ENCODE measurements around the gene TMEM169. TPM values are rescaled to one million over a fixed set of nuclear protein-coding genes. Genes with fewer than 3 reads are reported as not detected.

Gene TMEM169
- total RNA-seq, 4 donors from 2014 or later, result 0.09 to 0.29 (median 0.19) TPM; not detected in 1

- TF ChIP-seq CTCF (IDR thresholded peaks at IDR 0.05), result no peak
- TF ChIP-seq POLR2A (IDR thresholded peaks at IDR 0.05), result no peak
- intact Hi-C loops (cut with DNase I), result no loop called here
- no peak overlapping the region for H3K4me3 ChIP-seq
These were observed 64.9 kb downstream of the TMEM169 start for GRCh38 chr2:216146573-216146972.

GRCh38 chr2:216147172-216148131 lies 65.7 kb downstream of the TMEM169 start:
- no peak for DNase-seq
- H3K9me3 ChIP-seq, result no peaks in the 10 kb centered on the region
- TF ChIP-seq POLR2A (IDR thresholded peaks at IDR 0.05) (no peak), CTCF (IDR thresholded peaks at IDR 0.05) (no peak)
- no peak overlapping the region for H3K4me3 ChIP-seq
- WGBS, 2 donors, result 91 to 96% methylated on average over 5 of the region's 5 CpGs
- no peaks in the 10 kb centered on the region for H3K4me1 ChIP-seq
- no peak overlapping the region for H3K27ac ChIP-seq
- no peaks in the 10 kb centered on the region for H3K27me3 ChIP-seq
- intact Hi-C loops (cut with DNase I), result no loop called here
- H3K36me3 ChIP-seq, result peaks cover 0 to 100% (median 19%) of the 10 kb centered on the region in 3 donors

More at GRCh38 chr2:216146573-216146972, 64.9 kb downstream of the TMEM169 start:
- H3K9me3 ChIP-seq, result no peaks in the 10 kb centered on the region
- peaks cover 0 to 100% (median 28%) of the 10 kb centered on the region in 3 donors for H3K36me3 ChIP-seq
- no peaks in the 10 kb centered on the region for H3K27me3 ChIP-seq
- 85 to 96% methylated on average over 1 to 4 of the region's 4 CpGs for WGBS, 2 donors
- no peak for DNase-seq
- no peak overlapping the region for H3K27ac ChIP-seq
- no peaks in the 10 kb centered on the region for H3K4me1 ChIP-seq

GRCh38 chr2:216148983-216149382 lies 67.3 kb downstream of the TMEM169 start:
- no peak for TF ChIP-seq CTCF (IDR thresholded peaks at IDR 0.05)
- no peak for TF ChIP-seq POLR2A (IDR thresholded peaks at IDR 0.05)
- intact Hi-C loops (cut with DNase I), result no loop called here
- DNase-seq, result no peak

GRCh38 chr2:216149741-216150140 lies 68.0 kb downstream of the TMEM169 start:
- 65 to 69% methylated on average over 5 of the region's 5 CpGs for WGBS, 2 donors
- intact Hi-C loops (cut with DNase I), result no loop called here

More at GRCh38 chr2:216148983-216149382, 67.3 kb downstream of the TMEM169 start:
- H3K4me3 ChIP-seq, result no peak overlapping the region
- peaks cover 0 to 100% (median 18%) of the 10 kb centered on the region in 3 donors for H3K36me3 ChIP-seq
- no peaks in the 10 kb centered on the region for H3K9me3 ChIP-seq
- no peaks in the 10 kb centered on the region for H3K4me1 ChIP-seq
- WGBS, 2 donors, result 88 to 96% methylated on average over 4 of the region's 4 CpGs
- no peak overlapping the region for H3K27ac ChIP-seq
- H3K27me3 ChIP-seq, result no peaks in the 10 kb centered on the region

More at GRCh38 chr2:216149741-216150140, 68.0 kb downstream of the TMEM169 start:
- Histone ChIP-seq H3K27ac (no peak overlapping the region), H3K4me3 (no peak overlapping the region), H3K36me3 (peaks cover 0 to 100% (median 18%) of the 10 kb centered on the region in 3 donors), H3K27me3 (no peaks in the 10 kb centered on the region), H3K4me1 (no peaks in the 10 kb centered on the region), H3K9me3 (no peaks in the 10 kb centered on the region)
- DNase-seq, result no peak
- no peak for TF ChIP-seq CTCF (IDR thresholded peaks at IDR 0.05)
- TF ChIP-seq POLR2A (IDR thresholded peaks at IDR 0.05), result no peak

Data from esophagus squamous epithelium (tissue), 5 donors.